Neural cell (in vitro differentiated cells): ENCODE data around the gene PRLHR. TPM values are rescaled to one million over a fixed set of nuclear protein-coding genes. Genes with fewer than 3 reads are reported as not detected.
"Not testable (repeated sequence)": the region's sequence is repeated elsewhere in the genome, so short reads cannot be mapped to it uniquely, and the experiment has no call there.

ENCODE experiments used
- H2AFZ ChIP-seq: fragments of 200-600, 300-800 bp; sonication (generic), shearing (Covaris generic); 2 replicates; pipeline ENCODE4 v1.6.0; 2014; ENCODE audit warnings: low read depth, mild to moderate bottlenecking, antibody characterized with exemption, low read length, moderate library complexity
- H3F3A ChIP-seq: fragments of 200-600 bp; shearing (Covaris generic); 2 replicates; pipeline ENCODE4 v1.6.1; 2016; ENCODE audit warnings: mild to moderate bottlenecking, moderate library complexity, mixed read lengths, antibody characterized with exemption, low read length; ENCODE audit not compliant: insufficient read depth, poor library complexity, severe bottlenecking
- H3K27ac ChIP-seq: fragments of 200-600, 300-800 bp; sonication (generic), shearing (Covaris generic); 2 replicates; pipeline ENCODE4 v1.5.1; 2014; ENCODE audit warnings: mild to moderate bottlenecking, low read length, moderate library complexity
- H3K27me3 ChIP-seq: fragments of 300-800, 200-600 bp; sonication (generic), shearing (Covaris generic); 2 replicates; pipeline ENCODE4 v1.6.0; 2014; ENCODE audit warnings: mild to moderate bottlenecking, low read depth, low read length, moderate library complexity; ENCODE audit not compliant: insufficient read depth
- H3K36me3 ChIP-seq: fragments of 300-800, 200-600 bp; sonication (generic), shearing (Covaris generic); 2 replicates; pipeline ENCODE4 v1.5.1; 2014; ENCODE audit warnings: mild to moderate bottlenecking, antibody characterized with exemption, low read length, moderate library complexity; ENCODE audit not compliant: insufficient read depth
- H3K4me2 ChIP-seq: fragments of 300-800, 200-600 bp; sonication (generic), shearing (Covaris generic); 2 replicates; pipeline ENCODE4 v1.6.0; 2014; ENCODE audit warnings: mild to moderate bottlenecking, low read length
- H3K4me3 ChIP-seq: fragments of 300-800, 200-600 bp; sonication (generic), shearing (Covaris generic); 2 replicates; pipeline ENCODE4 v1.5.1; 2014; ENCODE audit warnings: mild to moderate bottlenecking, low read length, moderate library complexity
- H3K79me2 ChIP-seq: fragments of 200-600 bp; shearing (Covaris generic); replicated peaks from 2 replicates; pipeline ENCODE4 v1.6.0; 2014; ENCODE audit warnings: mild to moderate bottlenecking, low read length, moderate library complexity; ENCODE audit not compliant: insufficient read depth
- H3K9ac ChIP-seq: fragments of 300-800, 200-600 bp; sonication (generic), shearing (Covaris generic); 2 replicates; pipeline ENCODE4 v1.6.1; 2016; ENCODE audit warnings: mild to moderate bottlenecking, low read length, mixed read lengths
- H3K9me2 ChIP-seq: fragments of 200-600 bp; shearing (Covaris generic); 2 replicates; pipeline ENCODE4 v1.6.1; 2016; ENCODE audit warnings: mild to moderate bottlenecking, low read length, mixed read lengths; ENCODE audit not compliant: insufficient read depth
- H3K9me3 ChIP-seq: fragments of 200-600, 300-800 bp; sonication (generic), shearing (Covaris generic); 2 replicates; pipeline ENCODE4 v1.6.1; 2016; ENCODE audit warnings: mild to moderate bottlenecking, mixed run types, low read length, moderate library complexity, mixed read lengths
- H4K20me1 ChIP-seq: fragments of 200-600 bp; shearing (Covaris generic); 2 replicates; pipeline ENCODE4 v1.6.1; 2016; ENCODE audit warnings: mild to moderate bottlenecking, mixed run types; ENCODE audit not compliant: insufficient read depth
- CTCF ChIP-seq: fragments of 450-650 bp; IDR thresholded peaks from 2 replicates; pipeline ENCODE4 v1.5.1; 2014; ENCODE audit warnings: antibody characterized with exemption, mild to moderate bottlenecking, moderate library complexity; ENCODE audit not compliant: poor library complexity, severe bottlenecking
- EP300 ChIP-seq: fragments of 450-650 bp; conservative IDR thresholded peaks from 2 replicates; pipeline ENCODE4 v1.6.1; 2014; ENCODE audit warnings: antibody characterized with exemption, mild to moderate bottlenecking, moderate library complexity; ENCODE audit not compliant: poor library complexity, severe bottlenecking
- EZH2 ChIP-seq: fragments of 200-600, 300-800 bp; shearing (Covaris generic), sonication (generic); IDR thresholded peaks from 2 replicates; pipeline ENCODE4 v1.6.1; 2014; ENCODE audit warnings: antibody characterized with exemption, low read length, borderline replicate concordance, mild to moderate bottlenecking; ENCODE audit not compliant: insufficient read depth, poor library complexity, severe bottlenecking
- MXI1 ChIP-seq: fragments of 450-650 bp; conservative IDR thresholded peaks from 2 replicates; pipeline ENCODE4 v1.6.1; 2014; ENCODE audit warnings: antibody characterized with exemption, mild to moderate bottlenecking; ENCODE audit not compliant: poor library complexity, severe bottlenecking
- POLR2AphosphoS5 ChIP-seq: IDR thresholded peaks from 2 replicates; pipeline ENCODE4 v1.6.1; 2012
- RAD21 ChIP-seq: fragments of 450-650 bp; conservative IDR thresholded peaks from 2 replicates; pipeline ENCODE4 v1.6.1; 2014; ENCODE audit warnings: antibody characterized with exemption, mild to moderate bottlenecking, moderate library complexity
- REST ChIP-seq: IDR thresholded peaks from 2 replicates; pipeline ENCODE4 v1.6.1; 2012; ENCODE audit warnings: borderline replicate concordance
- SMC3 ChIP-seq: fragments of 450-650 bp; conservative IDR thresholded peaks from 2 replicates; pipeline ENCODE4 v1.6.1; 2014; ENCODE audit warnings: antibody characterized with exemption, mild to moderate bottlenecking, moderate library complexity; ENCODE audit not compliant: poor library complexity
- TAF1 ChIP-seq: IDR thresholded peaks from 2 replicates; pipeline ENCODE4 v1.6.1; 2012; ENCODE audit warnings: low read depth
- polyA plus RNA-seq: library from polyadenylated mRNA; depleted of rRNA; stranded (reverse); fragments of >200 nt; gene quantifications from 2 replicates; pipeline ENCODE4 v1.2.3, GENCODE V29; 2014

PRLHR gene
- polyA plus RNA-seq, 1 donor from 2014 or later: 0.20 TPM

- Histone ChIP-seq H3K4me2 (no peak overlapping the region), H3K9me2 (no peaks in the 10 kb centered on the region), H3K36me3 (no peaks in the 10 kb centered on the region), H2AFZ (no peak overlapping the region), H3F3A (no peaks in the 10 kb centered on the region), H3K9ac (no peak overlapping the region), H3K27ac (no peak overlapping the region), H4K20me1 (no peaks in the 10 kb centered on the region), H3K79me2 (no peaks in the 10 kb centered on the region), H3K9me3 (no peaks in the 10 kb centered on the region), H3K27me3 (no peaks in the 10 kb centered on the region), H3K4me3 (no peak overlapping the region)
- TF ChIP-seq EP300 (no peak), CTCF (no peak), EZH2 (no peak), POLR2AphosphoS5 (no peak), MXI1 (no peak), TAF1 (no peak), REST (no peak), RAD21 (no peak)
Observed at GRCh38 chr10:118621304-118621942, 26.0 kb upstream of the PRLHR start.

GRCh38 chr10:118613863-118614262 is 18.4 kb upstream of the PRLHR start:
- H3K9ac ChIP-seq, H3K36me3 ChIP-seq, H3K27me3 ChIP-seq: not testable (repeated sequence)

GRCh38 chr10:118610577-118610976 is 15.1 kb upstream of the PRLHR start:
- H2AFZ ChIP-seq: no peak overlapping the region
- H3K27me3 ChIP-seq: no peaks in the 10 kb centered on the region
- no peaks in the 10 kb centered on the region for H3K9me2 ChIP-seq
- H3K79me2 ChIP-seq: no peaks in the 10 kb centered on the region
- no peak overlapping the region for H3K4me2 ChIP-seq
- no peaks in the 10 kb centered on the region for H3F3A ChIP-seq
- no peak overlapping the region for H3K4me3 ChIP-seq
- H3K9ac ChIP-seq: no peak overlapping the region
- TF ChIP-seq TAF1: no peak
- TF ChIP-seq RAD21: no peak
- TF ChIP-seq REST: no peak
- no peak for TF ChIP-seq CTCF
- TF ChIP-seq SMC3: no peak
- TF ChIP-seq EP300: no peak
- no peak for TF ChIP-seq POLR2AphosphoS5
- TF ChIP-seq MXI1: no peak
- TF ChIP-seq EZH2: no peak
- no peaks in the 10 kb centered on the region for H3K36me3 ChIP-seq
- H4K20me1 ChIP-seq: no peaks in the 10 kb centered on the region
- H3K27ac ChIP-seq: no peak overlapping the region
- no peaks in the 10 kb centered on the region for H3K9me3 ChIP-seq

More at GRCh38 chr10:118613863-118614262, 18.4 kb upstream of the PRLHR start:
- H3K79me2 ChIP-seq, H3K27ac ChIP-seq, H3K9me3 ChIP-seq, H4K20me1 ChIP-seq, H3K4me2 ChIP-seq, H3F3A ChIP-seq, H3K9me2 ChIP-seq, H3K4me3 ChIP-seq, H2AFZ ChIP-seq: not testable (repeated sequence)
